Mucosa of descending colon (tissue), 3 donors: ENCODE measurements around the gene TPR. TPM values are rescaled to one million over a fixed set of nuclear protein-coding genes. Genes with fewer than 3 reads are reported as not detected.

Experiments
- ATAC-seq: fragments of 200-7000 bp; cut with Tn5 transposase; one replicate; pipeline ENCODE4 v1.9.1; 2020; ENCODE audit warnings: mild to moderate bottlenecking, moderate library complexity
- DNase-seq, 3 donors: peaks; one replicate each; pipeline ENCODE4 v3.0.0-alpha.2; 2020
- H3K36me3 ChIP-seq: fragments of 200-600 bp; one replicate; pipeline ENCODE4 v1.8.0; 2021; ENCODE audit warnings: low read depth, mild to moderate bottlenecking
- H3K4me1 ChIP-seq: fragments of 200-600 bp; one replicate; pipeline ENCODE4 v1.8.0; 2021; ENCODE audit warnings: low read depth, mild to moderate bottlenecking
- H3K4me3 ChIP-seq: fragments of 200-600 bp; one replicate; pipeline ENCODE4 v1.8.0; 2021; ENCODE audit warnings: mild to moderate bottlenecking
- H3K9me3 ChIP-seq: fragments of 200-600 bp; one replicate; pipeline ENCODE4 v1.8.0; 2021; ENCODE audit warnings: mild to moderate bottlenecking
- CTCF ChIP-seq: fragments of 200-600 bp; IDR thresholded peaks from one replicate; pipeline ENCODE4 v1.8.0; 2022; ENCODE audit warnings: antibody characterized with exemption, mild to moderate bottlenecking
- intact Hi-C, 2 donors: fragments of 100-400 bp; cut with DNase I in 1 of 2; cut with micrococcal nuclease in 1 of 2; formaldehyde crosslinking; loops; one replicate each; pipeline versions ENCODE4 v1.11.0 to v1.11.1; 2022; cut with DNase I, micrococcal nuclease
- total RNA-seq, 3 donors: library from RNA; stranded (reverse); fragmentation: NEBNext Ultra II Directional in 2 of 3; extraction: Animal tissue kit (Norgen Biotek cat#: 25700) in 2 of 3; gene quantifications; one replicate each; pipeline versions ENCODE4 v1.2.1 to v1.2.4, GENCODE V29; 2021 to 2023
- donor health status: DM: no; HTN: no; CAD: no; lungs with moderate emphysema.
- donor health status: DM: no; HTN: no; CAD: no.
- donor health status: DM: no; HTN: yes; CAD: no.

Gene TPR
- total RNA-seq, 3 donors from 2014 or later = 68.3 to 90.1 (median 78.3) TPM

- DNase-seq (no peak), ATAC-seq (no peak)
- Histone ChIP-seq H3K36me3 (no peaks in the 10 kb centered on the region), H3K4me1 (no peaks in the 10 kb centered on the region), H3K4me3 (no peak overlapping the region), H3K9me3 (no peaks in the 10 kb centered on the region)
- no peak for TF ChIP-seq CTCF
- intact Hi-C loops = no loop called here
Observed at GRCh38 chr1:186301448-186301847, 73.6 kb downstream of the TPR start.

- Histone ChIP-seq H3K4me3 (no peak overlapping the region), H3K36me3 (no peaks in the 10 kb centered on the region), H3K4me1 (no peaks in the 10 kb centered on the region), H3K9me3 (no peaks in the 10 kb centered on the region)
- TF ChIP-seq CTCF = no peak
- no peak for DNase-seq
- intact Hi-C loops = no loop called here
- ATAC-seq = no peak
Observed at GRCh38 chr1:186300056-186300455, 75.0 kb downstream of the TPR start.

GRCh38 chr1:186299570-186299969, 75.5 kb downstream of the TPR start:
- intact Hi-C loops = no loop called here

GRCh38 chr1:186298851-186299250, 76.2 kb downstream of the TPR start:
- H3K4me3 ChIP-seq = no peak overlapping the region
- DNase-seq = no peak
- no peaks in the 10 kb centered on the region for H3K4me1 ChIP-seq
- intact Hi-C loops = no loop called here
- no peak for ATAC-seq
- no peaks in the 10 kb centered on the region for H3K36me3 ChIP-seq
- TF ChIP-seq CTCF = no peak
- H3K9me3 ChIP-seq = no peaks in the 10 kb centered on the region

More at GRCh38 chr1:186299570-186299969, 75.5 kb downstream of the TPR start:
- no peak for TF ChIP-seq CTCF
- H3K4me1 ChIP-seq = no peaks in the 10 kb centered on the region
- no peaks in the 10 kb centered on the region for H3K9me3 ChIP-seq
- H3K36me3 ChIP-seq = no peaks in the 10 kb centered on the region
- H3K4me3 ChIP-seq = no peak overlapping the region
- DNase-seq = no peak
- no peak for ATAC-seq

GRCh38 chr1:186297439-186298045, 77.5 kb downstream of the TPR start:
- TF ChIP-seq CTCF = no peak
- ATAC-seq = no peak
- DNase-seq = no peak
- intact Hi-C loops = no loop called here
- Histone ChIP-seq H3K4me3 (no peak overlapping the region), H3K9me3 (no peaks in the 10 kb centered on the region), H3K4me1 (no peaks in the 10 kb centered on the region), H3K36me3 (no peaks in the 10 kb centered on the region)

GRCh38 chr1:186295980-186296379, 79.1 kb downstream of the TPR start, which contains the start of gene PRG4:
PRG4 (plus strand) TSS chr1:186296279.
- DNase-seq (no peak), ATAC-seq (no peak)
- intact Hi-C loops = no loop called here
- TF ChIP-seq CTCF = no peak
- Histone ChIP-seq H3K9me3 (no peaks in the 10 kb centered on the region), H3K4me3 (no peak within 1 kb of the TSS), H3K4me1 (no peaks in the 10 kb centered on the region), H3K36me3 (no peaks in the 10 kb centered on the region)
